IMR-90 (cell line): ENCODE measurements around the gene IL1RAP. TPM values are rescaled to one million over a fixed set of nuclear protein-coding genes. Genes with fewer than 3 reads are reported as not detected.

Source experiments
- ATAC-seq: fragments of 200-7000 bp; cut with Tn5 transposase; 2 replicates; pipeline ENCODE4 v1.9.1; 2020; ENCODE audit warnings: low read depth, mild to moderate bottlenecking, moderate library complexity
- BruUV-seq: library from RNA; stranded (reverse); fragments of 400-500 nt; replicated peaks from 2 replicates; lab custom pipeline; 2021; lab: Mats Ljungman, UMichigan
- CTCF ChIA-PET: fragments of 300-600 bp; formaldehyde crosslinking; extraction: SDS; loops from one replicate; lab custom pipeline; 2021; ENCODE audit warnings: antibody characterized with exemption; lab: Yijun Ruan, JAX
- POLR2A ChIA-PET: fragments of 300-600 bp; sonication (Branson Sonifier 250); formaldehyde crosslinking; loops from one replicate; lab custom pipeline; 2022; ENCODE audit warnings: antibody characterized with exemption; ENCODE audit not compliant: unreplicated experiment; lab: Charles Lee
- DNase-seq: peaks from one replicate; pipeline ENCODE4 v3.0.0; 2013
- H2AFZ ChIP-seq: replicated peaks from 2 replicates; pipeline ENCODE3; 2013; ENCODE audit warnings: low read length, mild to moderate bottlenecking; ENCODE audit not compliant: poor library complexity
- H2AK5ac ChIP-seq: 2 replicates; pipeline ENCODE4 v1.6.1; 2013; ENCODE audit warnings: low read depth, low read length, inconsistent platforms
- H2AK9ac ChIP-seq: replicated peaks from 2 replicates; pipeline ENCODE3; 2013; ENCODE audit warnings: mild to moderate bottlenecking, low read depth, low read length, moderate library complexity; ENCODE audit not compliant: poor library complexity
- H2BK120ac ChIP-seq: 2 replicates; pipeline ENCODE4 v1.6.1; 2013; ENCODE audit warnings: low read depth, low read length, inconsistent platforms
- H2BK15ac ChIP-seq: 3 replicates; pipeline ENCODE4 v1.6.1; 2013; ENCODE audit warnings: low read depth, low read length, inconsistent platforms
- H2BK20ac ChIP-seq: 2 replicates; pipeline ENCODE4 v1.6.1; 2013; ENCODE audit warnings: low read depth, mild to moderate bottlenecking, inconsistent platforms, low read length, moderate library complexity
- H2BK5ac ChIP-seq: 2 replicates; pipeline ENCODE4 v1.6.1; 2013; ENCODE audit warnings: mild to moderate bottlenecking, low read depth, low read length, inconsistent platforms; ENCODE audit not compliant: poor library complexity, severe bottlenecking
- H3K14ac ChIP-seq: replicated peaks from 2 replicates; pipeline ENCODE4 v1.6.1; 2013; ENCODE audit warnings: low read depth, low read length, inconsistent platforms
- H3K18ac ChIP-seq: 2 replicates; pipeline ENCODE4 v1.6.1; 2013; ENCODE audit warnings: low read depth, low read length, control low read depth
- H3K23ac ChIP-seq: 2 replicates; pipeline ENCODE4 v1.6.1; 2013; ENCODE audit warnings: low read depth, low read length, inconsistent platforms
- H3K27ac ChIP-seq: 2 replicates; pipeline ENCODE4 v1.5.1; 2013; ENCODE audit warnings: mild to moderate bottlenecking, control low read depth, low read length; ENCODE audit not compliant: insufficient read depth
- H3K27me3 ChIP-seq: 2 replicates; pipeline ENCODE4 v1.6.1; 2013; ENCODE audit warnings: low read length; ENCODE audit not compliant: control insufficient read depth, insufficient read depth
- H3K36me3 ChIP-seq: 2 replicates; pipeline ENCODE4 v1.6.1; 2013; ENCODE audit warnings: low read length, mixed read lengths; ENCODE audit not compliant: control insufficient read depth, insufficient read depth
- H3K4ac ChIP-seq: 2 replicates; pipeline ENCODE4 v1.6.1; 2013; ENCODE audit warnings: low read depth, low read length, inconsistent platforms
- H3K4me1 ChIP-seq: 2 replicates; pipeline ENCODE4 v1.6.1; 2013; ENCODE audit warnings: low read length, mixed read lengths; ENCODE audit not compliant: control insufficient read depth, insufficient read depth
- H3K4me2 ChIP-seq: 2 replicates; pipeline ENCODE4 v1.6.1; 2013; ENCODE audit warnings: low read depth, mild to moderate bottlenecking, control low read depth, low read length, moderate library complexity
- H3K4me3 ChIP-seq: 2 replicates; pipeline ENCODE4 v1.5.1; 2013; ENCODE audit warnings: low read depth, mild to moderate bottlenecking, control low read depth, low read length, moderate library complexity; ENCODE audit not compliant: insufficient read depth
- H3K56ac ChIP-seq: 2 replicates; pipeline ENCODE4 v1.6.1; 2013; ENCODE audit warnings: low read length, inconsistent platforms; ENCODE audit not compliant: insufficient read depth; ENCODE audit errors: extremely low read depth
- H3K79me1 ChIP-seq, 2 experiments: 2 replicates each; pipeline ENCODE4 v1.6.1; 2013; ENCODE audit warnings: low read length in 2 of 2, inconsistent platforms in 1 of 2, low read depth in 1 of 2
- H3K9ac ChIP-seq: 2 replicates; pipeline ENCODE4 v1.6.1; 2013; ENCODE audit warnings: low read depth, low read length, control low read depth
- H3K9me1 ChIP-seq: 2 replicates; pipeline ENCODE4 v1.6.1; 2013; ENCODE audit warnings: low read length, inconsistent platforms; ENCODE audit not compliant: insufficient read depth
- H3K9me3 ChIP-seq: 2 replicates; pipeline ENCODE4 v1.6.1; 2013; ENCODE audit warnings: low read length; ENCODE audit not compliant: control insufficient read depth, insufficient read depth
- H4K20me1 ChIP-seq: 2 replicates; pipeline ENCODE4 v1.6.1; 2013; ENCODE audit warnings: low read length, inconsistent platforms; ENCODE audit not compliant: insufficient read depth
- H4K5ac ChIP-seq: 2 replicates; pipeline ENCODE4 v1.6.1; 2013; ENCODE audit warnings: mild to moderate bottlenecking, low read depth, low read length, control low read depth
- H4K8ac ChIP-seq, 2 experiments: 2 replicates each; pipeline ENCODE4 v1.6.1; 2013; ENCODE audit warnings: low read depth in 2 of 2, low read length in 2 of 2, control low read depth in 1 of 2, inconsistent platforms in 1 of 2
- H4K91ac ChIP-seq: 2 replicates; pipeline ENCODE4 v1.6.1; 2013; ENCODE audit warnings: low read depth, low read length, inconsistent platforms; ENCODE audit not compliant: insufficient read depth
- CEBPB ChIP-seq: IDR thresholded peaks from 2 replicates; pipeline ENCODE4 v1.6.1; 2012; ENCODE audit warnings: low read depth, low read length, improper control_type of control experiment
- CHD1 ChIP-seq: IDR thresholded peaks from 2 replicates; pipeline ENCODE4 v1.6.1; 2012; ENCODE audit warnings: low read depth, low read length, improper control_type of control experiment
- FOS ChIP-seq: fragments of 150-350 bp; IDR thresholded peaks from 2 replicates; pipeline ENCODE4 v1.6.1; 2016; ENCODE audit warnings: low read depth, low read length
- MAFK ChIP-seq: IDR thresholded peaks from 2 replicates; pipeline ENCODE4 v1.6.1; 2012; ENCODE audit warnings: low read depth, low read length, improper control_type of control experiment
- MAZ ChIP-seq: IDR thresholded peaks from 2 replicates; pipeline ENCODE4 v1.6.1; 2012; ENCODE audit warnings: low read depth, mild to moderate bottlenecking, low read length, improper control_type of control experiment, moderate library complexity, borderline replicate concordance
- NFE2L2 ChIP-seq: fragments of 150-350 bp; IDR thresholded peaks from 2 replicates; pipeline ENCODE4 v1.6.1; 2016; ENCODE audit warnings: low read depth, mild to moderate bottlenecking, low read length
- POLR2A ChIP-seq: IDR thresholded peaks from 2 replicates; pipeline ENCODE4 v1.6.1; 2012; ENCODE audit warnings: mild to moderate bottlenecking, low read depth, low read length
- RAD21 ChIP-seq: IDR thresholded peaks from 2 replicates; pipeline ENCODE4 v1.6.1; 2012; ENCODE audit warnings: low read length, improper control_type of control experiment
- RFX5 ChIP-seq: IDR thresholded peaks from 2 replicates; pipeline ENCODE4 v1.8.0; 2012; ENCODE audit warnings: low read depth, mild to moderate bottlenecking, low read length, moderate library complexity
- SMC3 ChIP-seq: fragments of 150-350 bp; IDR thresholded peaks from 2 replicates; pipeline ENCODE4 v1.6.1; 2016; ENCODE audit warnings: low read depth, mild to moderate bottlenecking, antibody characterized with exemption, low read length, moderate library complexity
- USF2 ChIP-seq: fragments of 150-350 bp; IDR thresholded peaks from 2 replicates; pipeline ENCODE4 v1.6.1; 2017; ENCODE audit warnings: mild to moderate bottlenecking, antibody characterized with exemption, low read length, low read depth
- WGBS, 2 experiments: methylation state at CpG; one replicate each; pipeline versions ENCODE4 v1.1.5 to v1.1.7; 2013; ENCODE audit warnings: missing lambda C conversion rate in 2 of 2; ENCODE audit not compliant: insufficient read length in 1 of 2; ENCODE audit errors: extremely low coverage in 2 of 2; 5-methylcytosine and 5-hydroxymethylcytosine counted together
- dilution Hi-C: fragments of 300-500 bp; cut with HindIII; formaldehyde crosslinking; loops from one replicate; pipeline ENCODE4 v1.14.3; 2018; ENCODE audit warnings: low sequenced_read_pairs; ENCODE audit not compliant: unreplicated experiment
- in situ Hi-C: fragments of 300-500 bp; cut with MboI; formaldehyde crosslinking; loops from 3 replicates; pipeline ENCODE4 v1.14.3; 2019; ENCODE audit warnings: low sequenced_read_pairs, inconsistent platforms, mixed read lengths
- intact Hi-C: fragments of 100-400 bp; cut with micrococcal nuclease; formaldehyde crosslinking; loops from 2 replicates; pipeline ENCODE4 v1.10.0; 2022
- polyA plus RNA-seq, 3 experiments: library from polyadenylated mRNA; depleted of rRNA; stranded (reverse); fragments of >200 nt; gene quantifications; 2 replicates each; pipeline ENCODE4 v1.2.3, GENCODE V29; 2012; ENCODE audit warnings: low replicate concordance in 1 of 3
- total RNA-seq: library from RNA; depleted of rRNA; stranded (reverse); fragments of >200 nt; gene quantifications from 2 replicates; pipeline ENCODE4 v1.2.3, GENCODE V29; 2012

IL1RAP gene
- total and polyA plus RNA-seq, 2 of the 4 experiments (the other 2 are of a cell fraction), result 8.3 to 11.3 TPM

- Histone ChIP-seq H4K8ac (no peak overlapping the region), H3K27me3 (no peaks in the 10 kb centered on the region), H2BK20ac (no peak overlapping the region), H2BK5ac (no peak overlapping the region), H3K79me1 (no peaks in the 10 kb centered on the region), H3K23ac (no peak overlapping the region), H3K9me3 (no peaks in the 10 kb centered on the region), H2AK9ac (no peak overlapping the region), H2AFZ (no peak overlapping the region), H3K27ac (no peak overlapping the region), H3K9ac (no peak overlapping the region), H3K36me3 (peaks cover 7% of the 10 kb centered on the region), H3K9me1 (no peaks in the 10 kb centered on the region), H3K14ac (no peak overlapping the region), H2BK15ac (no peak overlapping the region), H4K5ac (no peak overlapping the region), H4K20me1 (no peaks in the 10 kb centered on the region), H3K4me1 (peaks cover 2% of the 10 kb centered on the region; the same call in 1 of the 2 replicates), H3K4me3 (no peak overlapping the region), H2AK5ac (no peak overlapping the region), H3K4ac (no peak overlapping the region), H2BK120ac (no peak overlapping the region), H3K18ac (no peak overlapping the region), H3K56ac (no peak overlapping the region), H4K91ac (no peak overlapping the region), H3K4me2 (no peak overlapping the region)
- DNase-seq (no peak), ATAC-seq (no peak)
- in situ Hi-C loops, result no loop called here
- CTCF ChIA-PET, result interaction anchor here (0.7 kb wide), 1 partner anchor 21 kb away, joined by 3 read pairs; no protein-coding TSS in a partner anchor
- no TSS peak for BruUV-seq
- 100% methylated on average over 1 of the region's 7 CpGs; no CpG with 5 or more reads in 1 of the 2 experiments for WGBS, 2 experiments
- dilution Hi-C loops, result no loop called here
- TF ChIP-seq POLR2A (no peak), CEBPB (no peak), SMC3 (no peak), RAD21 (no peak), NFE2L2 (no peak), USF2 (no peak), RFX5 (no peak), MAFK (no peak), FOS (no peak), MAZ (no peak), CHD1 (no peak)
- intact Hi-C loops, result no loop called here
- POLR2A ChIA-PET, result no interaction called here
Observed at GRCh38 chr3:190626951-190627620, 113.2 kb downstream of the IL1RAP start.
